RWPE2 (cell line): ENCODE data around the gene EMILIN2.
"Not testable (repeated sequence)": the region's sequence is repeated elsewhere in the genome, so short reads cannot be mapped to it uniquely, and the experiment has no call there.

Experiments used
- ATAC-seq: fragments of 200-7000 bp; cut with Tn5 transposase; 3 replicates; pipeline ENCODE4 v1.9.1; 2021; ENCODE audit warnings: low read depth
- DNase-seq: peaks from one replicate; pipeline ENCODE4 v3.0.0-alpha.2; 2020; ENCODE audit warnings: low spot score
- H3K27ac ChIP-seq: fragments of 450-650 bp; 2 replicates; pipeline ENCODE4 v1.5.1; 2017; ENCODE audit warnings: mild to moderate bottlenecking; ENCODE audit not compliant: poor library complexity, severe bottlenecking
- H3K27me3 ChIP-seq: fragments of 250-450 bp; sonication (Bioruptor Pico); 2 replicates; pipeline ENCODE4 v1.5.1; 2021; ENCODE audit warnings: mild to moderate bottlenecking, moderate library complexity; ENCODE audit not compliant: insufficient read depth, poor library complexity, severe bottlenecking
- H3K36me3 ChIP-seq: fragments of 250-450 bp; sonication (Bioruptor Pico); 2 replicates; pipeline ENCODE4 v1.5.1; 2020; ENCODE audit warnings: low read depth, mild to moderate bottlenecking, moderate library complexity
- H3K4me1 ChIP-seq: fragments of 250-450 bp; sonication (Bioruptor Pico); 2 replicates; pipeline ENCODE4 v1.5.1; 2021; ENCODE audit warnings: mild to moderate bottlenecking, moderate library complexity; ENCODE audit not compliant: insufficient read depth, poor library complexity, severe bottlenecking
- H3K4me3 ChIP-seq: fragments of 250-450 bp; sonication (Bioruptor Pico); 2 replicates; pipeline ENCODE4 v1.5.1; 2021; ENCODE audit warnings: mild to moderate bottlenecking, moderate library complexity; ENCODE audit not compliant: severe bottlenecking
- H3K9me3 ChIP-seq: fragments of 250-450 bp; sonication (Bioruptor Pico); 2 replicates; pipeline ENCODE4 v1.5.1; 2021; ENCODE audit warnings: mild to moderate bottlenecking, moderate library complexity; ENCODE audit not compliant: severe bottlenecking
- TF ChIP-seq, protein P1 (sequence below): fragments of 450-650 bp; IDR thresholded peaks from one replicate; pipeline ENCODE4 v1.5.1; 2017; ENCODE audit warnings: mild to moderate bottlenecking, moderate library complexity; ENCODE audit not compliant: poor library complexity, severe bottlenecking

The EMILIN2 gene

DNA sequence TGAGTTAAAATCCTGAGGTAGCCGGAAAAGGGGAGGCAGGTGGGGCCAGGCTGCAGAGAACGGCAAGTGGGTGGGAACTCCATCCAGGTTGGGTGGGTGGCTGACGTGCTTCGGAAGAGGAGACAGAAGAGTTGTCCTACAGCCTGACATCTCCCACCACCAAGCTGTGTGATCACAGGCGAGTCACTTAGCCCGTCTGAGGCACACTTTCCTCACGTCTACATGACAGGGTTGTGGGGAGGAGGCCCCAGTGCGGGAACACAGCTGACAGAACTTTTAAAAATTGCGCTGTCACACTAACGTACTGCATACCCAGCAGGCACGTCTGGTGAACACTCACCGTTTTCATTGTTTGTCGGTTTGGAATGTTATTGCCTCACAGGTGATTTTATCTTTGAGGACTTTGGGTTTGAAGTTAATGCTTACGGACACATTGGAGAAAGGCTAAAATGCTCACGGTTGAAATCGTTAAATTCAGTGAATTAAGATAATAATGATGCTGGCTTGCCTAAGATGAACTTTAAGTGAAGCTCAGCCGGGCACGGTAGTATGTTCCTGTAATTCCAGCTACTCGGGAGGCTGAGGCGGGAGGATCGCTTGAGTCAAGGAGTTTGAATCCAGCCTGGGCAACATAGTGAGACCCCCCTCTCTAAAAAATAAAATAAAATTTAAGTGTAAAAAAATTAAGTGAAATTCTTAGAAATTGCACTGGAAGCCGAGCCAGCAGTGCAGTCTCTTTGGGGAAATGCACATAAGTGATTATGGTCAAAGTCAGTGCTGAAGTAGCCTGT lies 8.9 kb downstream of the EMILIN2 start:
- TF ChIP-seq, protein P1, sequence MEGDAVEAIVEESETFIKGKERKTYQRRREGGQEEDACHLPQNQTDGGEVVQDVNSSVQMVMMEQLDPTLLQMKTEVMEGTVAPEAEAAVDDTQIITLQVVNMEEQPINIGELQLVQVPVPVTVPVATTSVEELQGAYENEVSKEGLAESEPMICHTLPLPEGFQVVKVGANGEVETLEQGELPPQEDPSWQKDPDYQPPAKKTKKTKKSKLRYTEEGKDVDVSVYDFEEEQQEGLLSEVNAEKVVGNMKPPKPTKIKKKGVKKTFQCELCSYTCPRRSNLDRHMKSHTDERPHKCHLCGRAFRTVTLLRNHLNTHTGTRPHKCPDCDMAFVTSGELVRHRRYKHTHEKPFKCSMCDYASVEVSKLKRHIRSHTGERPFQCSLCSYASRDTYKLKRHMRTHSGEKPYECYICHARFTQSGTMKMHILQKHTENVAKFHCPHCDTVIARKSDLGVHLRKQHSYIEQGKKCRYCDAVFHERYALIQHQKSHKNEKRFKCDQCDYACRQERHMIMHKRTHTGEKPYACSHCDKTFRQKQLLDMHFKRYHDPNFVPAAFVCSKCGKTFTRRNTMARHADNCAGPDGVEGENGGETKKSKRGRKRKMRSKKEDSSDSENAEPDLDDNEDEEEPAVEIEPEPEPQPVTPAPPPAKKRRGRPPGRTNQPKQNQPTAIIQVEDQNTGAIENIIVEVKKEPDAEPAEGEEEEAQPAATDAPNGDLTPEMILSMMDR: no peak
- ATAC-seq: no peak; the same call in 2 of the 3 replicates
- H3K4me3 ChIP-seq: no peak overlapping the region
- H3K27ac ChIP-seq: no peak overlapping the region
- H3K27me3 ChIP-seq: no peaks in the 10 kb centered on the region
- H3K9me3 ChIP-seq: peaks cover 2% of the 10 kb centered on the region
- no peaks in the 10 kb centered on the region for H3K4me1 ChIP-seq
- no peak for DNase-seq
- H3K36me3 ChIP-seq: no peaks in the 10 kb centered on the region

DNA sequence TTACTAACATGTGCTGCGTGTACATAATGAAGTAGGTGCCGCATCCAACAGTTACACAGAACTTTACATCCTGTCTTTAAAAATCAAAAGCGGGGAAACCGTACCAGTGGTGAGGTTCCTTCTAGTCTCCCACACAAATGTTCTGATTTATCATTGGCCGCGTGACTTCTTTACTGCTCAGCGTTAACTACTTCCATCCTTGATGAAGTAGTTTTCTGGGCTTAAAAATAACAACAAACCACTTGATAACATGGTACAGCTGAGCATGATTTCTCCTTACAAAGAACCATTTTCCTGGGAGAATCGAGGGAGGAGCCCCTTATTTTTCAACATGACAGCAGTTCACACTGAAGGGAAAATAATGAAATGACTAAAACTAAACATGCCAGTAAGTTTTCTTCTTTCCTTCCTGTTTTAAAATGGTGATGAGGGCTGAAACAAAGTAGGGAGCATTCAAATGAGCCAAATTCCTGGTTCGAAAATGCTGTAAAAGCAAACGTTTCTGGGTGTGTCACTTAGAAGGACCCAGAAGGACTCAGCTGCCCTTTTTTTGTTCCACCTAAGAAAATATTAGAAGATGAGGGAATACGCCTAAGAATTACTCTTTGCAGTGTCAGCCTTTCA lies 9.9 kb downstream of the EMILIN2 start:
- no peaks in the 10 kb centered on the region for H3K4me1 ChIP-seq
- no peaks in the 10 kb centered on the region for H3K27me3 ChIP-seq
- H3K4me3 ChIP-seq: no peak overlapping the region
- no peak for DNase-seq
- H3K36me3 ChIP-seq: no peaks in the 10 kb centered on the region
- no peak overlapping the region for H3K27ac ChIP-seq
- no peak for ATAC-seq
- TF ChIP-seq, protein P1: no peak
- peaks cover 2% of the 10 kb centered on the region for H3K9me3 ChIP-seq

DNA sequence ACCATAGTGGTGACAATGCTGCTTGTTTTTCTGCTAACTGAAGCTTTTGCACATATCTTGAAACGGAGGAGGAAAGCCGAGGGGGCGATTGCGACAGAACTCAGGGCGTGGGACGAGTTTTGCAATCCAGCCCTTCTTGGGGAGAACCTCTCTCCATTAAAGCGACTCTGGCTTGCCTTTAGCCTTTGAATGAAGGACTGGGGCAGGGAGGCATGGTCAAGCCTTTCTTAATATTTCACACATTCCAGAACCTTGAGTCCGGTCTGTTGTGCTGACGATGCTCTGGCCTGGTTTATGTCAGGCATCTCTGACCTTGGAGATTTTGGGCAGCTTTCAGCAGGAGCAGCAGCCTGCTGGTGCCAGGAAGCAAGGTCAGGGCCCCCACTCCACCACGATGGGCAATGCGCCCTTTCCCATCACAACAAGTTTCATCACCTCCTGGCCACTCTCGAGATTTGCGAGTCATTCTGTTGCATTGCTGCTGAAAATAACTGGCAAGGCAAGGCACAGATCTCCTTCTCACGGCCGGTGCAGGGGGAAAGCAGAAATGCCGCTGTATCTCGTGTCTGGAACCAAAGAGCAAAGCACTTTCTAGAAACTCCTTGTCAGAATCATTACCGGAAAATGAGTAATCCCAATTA lies 10.8 kb downstream of the EMILIN2 start:
- Histone ChIP-seq H3K4me3 (no peak overlapping the region), H3K9me3 (peaks cover 2% of the 10 kb centered on the region), H3K27me3 (no peaks in the 10 kb centered on the region), H3K27ac (no peak overlapping the region), H3K4me1 (no peaks in the 10 kb centered on the region), H3K36me3 (no peaks in the 10 kb centered on the region)
- DNase-seq (no peak), ATAC-seq (no peak)
- TF ChIP-seq, protein P1: no peak

DNA sequence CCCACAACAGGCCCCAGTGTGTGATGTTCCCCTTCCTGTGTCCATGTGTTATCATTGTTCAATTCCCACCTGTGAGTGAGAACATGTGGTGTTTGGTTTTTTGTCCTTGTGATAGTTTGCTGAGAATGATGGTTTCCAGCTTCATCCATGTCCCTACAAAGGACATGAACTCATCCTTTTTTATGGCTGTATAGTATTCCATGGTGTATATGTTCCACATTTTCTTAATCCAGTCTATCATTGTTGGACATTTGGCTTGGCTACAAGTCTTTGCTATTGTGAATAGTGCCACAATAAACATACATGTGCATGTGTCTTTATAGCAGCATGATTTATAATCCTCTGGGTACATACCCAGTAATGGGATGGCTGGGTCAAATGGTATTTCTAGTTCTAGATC lies 13.6 kb downstream of the EMILIN2 start:
- DNase-seq, H3K27ac ChIP-seq, H3K9me3 ChIP-seq, ATAC-seq, H3K27me3 ChIP-seq, H3K36me3 ChIP-seq, H3K4me1 ChIP-seq, H3K4me3 ChIP-seq: not testable (repeated sequence)

DNA sequence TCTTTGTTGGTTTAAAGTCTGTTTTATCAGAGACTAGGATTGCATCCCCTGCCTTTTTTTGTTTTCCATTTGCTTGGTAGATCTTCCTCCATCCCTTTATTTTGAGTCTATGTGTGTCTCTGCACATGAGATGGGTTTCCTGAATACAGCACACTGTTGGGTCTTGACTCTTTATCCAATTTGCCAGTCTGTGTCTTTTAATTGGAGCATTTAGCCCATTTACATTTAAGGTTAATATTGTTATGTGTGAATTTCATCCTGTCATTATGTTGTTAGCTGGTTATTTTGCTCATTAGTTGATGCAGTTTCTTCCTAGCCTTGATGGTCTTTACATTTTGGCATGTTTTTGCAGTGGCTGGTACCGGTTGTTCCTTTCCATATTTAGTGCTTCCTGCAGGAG lies 17.2 kb downstream of the EMILIN2 start:
- H3K36me3 ChIP-seq, DNase-seq, H3K4me3 ChIP-seq, H3K4me1 ChIP-seq, H3K27ac ChIP-seq, ATAC-seq, H3K9me3 ChIP-seq, H3K27me3 ChIP-seq: not testable (repeated sequence)

DNA sequence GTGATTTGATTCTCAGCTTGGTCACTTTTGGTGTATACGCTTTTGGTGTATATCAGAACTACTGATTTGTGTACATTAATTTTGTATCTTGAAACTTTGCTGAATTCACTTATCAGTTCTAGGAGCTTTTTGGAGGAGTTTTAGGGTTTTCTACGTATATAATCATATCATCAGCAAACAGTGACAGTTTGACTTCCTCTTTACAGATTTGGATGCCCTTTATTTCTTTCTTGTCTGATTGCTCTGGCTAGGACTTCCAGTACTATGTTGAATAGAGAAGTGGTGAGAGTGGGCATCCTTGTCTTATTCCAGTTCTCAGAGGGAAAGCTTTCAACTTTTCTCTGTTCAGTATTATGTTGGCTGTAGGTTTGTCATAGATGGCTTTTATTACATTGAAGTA lies 19.7 kb downstream of the EMILIN2 start:
- H3K9me3 ChIP-seq, DNase-seq, H3K4me3 ChIP-seq, H3K27ac ChIP-seq, H3K27me3 ChIP-seq, ATAC-seq, H3K4me1 ChIP-seq, H3K36me3 ChIP-seq: not testable (repeated sequence)
